ENCODE data around the gene SNX13. TPM values are rescaled to one million over a fixed set of nuclear protein-coding genes. Genes with fewer than 3 reads are reported as not detected.

The SNX13 gene
- polyA plus RNA-seq, 2 of the 4 experiments (the other 2 are of a cell fraction) = 13.1 to 31.6 TPM

- H3K4me1 ChIP-seq = no peaks in the 10 kb centered on the region
- no peak for DNase-seq (ENCODE audit: low read depth in 1 of 2, low spot score in 1 of 2)
- CTCF ChIA-PET = interaction anchor here (1.1 to 1.2 kb wide), 2 partner anchors 63 to 91 kb away, joined by 3 read pairs; no protein-coding TSS in a partner anchor
- POLR2A ChIA-PET = no interaction called here
- no peak for TF ChIP-seq SREBF2 (IDR thresholded peaks at IDR 0.05)
- TF ChIP-seq SMC3 (IDR thresholded peaks at IDR 0.05) = no peak
- no peak for TF ChIP-seq CBX8 (IDR thresholded peaks at IDR 0.05)
- TF ChIP-seq KDM5A (IDR thresholded peaks at IDR 0.05) = no peak
- no peak for TF ChIP-seq REST (IDR thresholded peaks at IDR 0.05)
- no peak for TF ChIP-seq TFCP2L1 (CRISPR knock-in tag; IDR thresholded peaks at IDR 0.05)
- TF ChIP-seq CHD4 (IDR thresholded peaks at IDR 0.05; ENCODE audit: borderline replicate concordance) = no peak
- TF ChIP-seq ELK1 (IDR thresholded peaks at IDR 0.05; ENCODE audit: low read depth, low read length) = no peak
- no peak for TF ChIP-seq RNF2 (IDR thresholded peaks at IDR 0.05; ENCODE audit: borderline replicate concordance, low read depth)
- no peak for TF ChIP-seq EP300 (IDR thresholded peaks at IDR 0.05)
- no peak for TF ChIP-seq CBX2 (IDR thresholded peaks at IDR 0.05; ENCODE audit: borderline replicate concordance, low read depth)
- TF ChIP-seq HOXB5 (CRISPR knock-in tag; IDR thresholded peaks at IDR 0.05) = no peak
- H3K4me3 ChIP-seq = no peak overlapping the region
- H3K4me2 ChIP-seq = no peak overlapping the region
- H3K27ac ChIP-seq = no peak overlapping the region
- no peak for FAIRE-seq
- no peaks in the 10 kb centered on the region for H3K9me3 ChIP-seq
- ATAC-seq = no peak
These were observed 76.5 kb downstream of the SNX13 start for GRCh38 chr7:17863809-17864143.

GRCh38 chr7:17863095-17863808 is 77.0 kb downstream of the SNX13 start:
- H3K4me3 ChIP-seq = no peak overlapping the region
- no peak overlapping the region for H3K4me2 ChIP-seq
- 94% methylated on average over 7 of the region's 7 CpGs for WGBS (ENCODE audit: missing lambda C conversion rate)
- ChIA-PET POLR2A (no interaction called here), CTCF (interaction anchor here (0.9 to 1.2 kb wide), 3 partner anchors 14 to 90 kb away, joined by 3 read pairs; no protein-coding TSS in a partner anchor)
- FAIRE-seq (no peak), ATAC-seq (no peak), DNase-seq (ENCODE audit: low read depth in 1 of 2, low spot score in 1 of 2) (no peak)
- H3K9me3 ChIP-seq = no peaks in the 10 kb centered on the region
- TF ChIP-seq TFCP2L1 (CRISPR knock-in tag; IDR thresholded peaks at IDR 0.05) = no peak
- TF ChIP-seq ZSCAN20 (CRISPR knock-in tag; IDR thresholded peaks at IDR 0.05) = no peak
- TF ChIP-seq BHLHE40 (IDR thresholded peaks at IDR 0.05; ENCODE audit: low read depth, low read length) = no peak
- no peak for TF ChIP-seq ELK1 (IDR thresholded peaks at IDR 0.05; ENCODE audit: low read depth, low read length)
- TF ChIP-seq RARB (CRISPR knock-in tag; IDR thresholded peaks at IDR 0.05) = no peak
- TF ChIP-seq EP300 (IDR thresholded peaks at IDR 0.05) = no peak
- no peak for TF ChIP-seq MAFK (IDR thresholded peaks at IDR 0.05; ENCODE audit: partially characterized antibody)
- TF ChIP-seq RNF2 (IDR thresholded peaks at IDR 0.05; ENCODE audit: borderline replicate concordance, low read depth) = no peak
- no peak for TF ChIP-seq EHF (CRISPR knock-in tag; IDR thresholded peaks at IDR 0.05)
- no peak for TF ChIP-seq FOXS1 (CRISPR knock-in tag; IDR thresholded peaks at IDR 0.05)
- no peak overlapping the region for H3K27ac ChIP-seq
- H3K4me1 ChIP-seq = no peaks in the 10 kb centered on the region

Measured in A549 (cell line).